ENCODE data around the gene NSA2.
A peak's percentile ranks its signal among the peaks of the same experiment; 100 is the strongest.

NSA2 gene

GRCh38 chr5:74810915-74811314 is 43.9 kb downstream of the NSA2 start:
- H3K4me3 ChIP-seq (ENCODE audit: low read depth, low read length) = no peak overlapping the region

GRCh38 chr5:74816875-74817274 is 49.8 kb downstream of the NSA2 start:
- Histone ChIP-seq H3K4me3 (ENCODE audit: low read depth, low read length) (no peak overlapping the region), H3K9ac (ENCODE audit: low read length) (no peak overlapping the region), H3K9me3 (ENCODE audit: control insufficient read depth, insufficient read depth, low read depth, low read length) (no peaks in the 10 kb centered on the region), H3K27ac (ENCODE audit: low read depth, low read length) (peak overlapping the region; percentile 74), H3K4me1 (ENCODE audit: control insufficient read depth, insufficient read depth, low read length) (peaks cover 55% of the 10 kb centered on the region), H3K27me3 (ENCODE audit: control insufficient read depth, insufficient read depth, low read length) (no peaks in the 10 kb centered on the region), H3K36me3 (ENCODE audit: control insufficient read depth, insufficient read depth, low read length) (peaks cover 26% of the 10 kb centered on the region)

More at GRCh38 chr5:74810915-74811314, 43.9 kb downstream of the NSA2 start:
- H3K4me1 ChIP-seq (ENCODE audit: control insufficient read depth, insufficient read depth, low read length) = peaks cover 13% of the 10 kb centered on the region
- H3K9ac ChIP-seq (ENCODE audit: low read length) = no peak overlapping the region
- no peak overlapping the region for H3K27ac ChIP-seq (ENCODE audit: low read depth, low read length)
- peaks cover 49% of the 10 kb centered on the region for H3K36me3 ChIP-seq (ENCODE audit: control insufficient read depth, insufficient read depth, low read length)
- H3K27me3 ChIP-seq (ENCODE audit: control insufficient read depth, insufficient read depth, low read length) = no peaks in the 10 kb centered on the region
- no peaks in the 10 kb centered on the region for H3K9me3 ChIP-seq (ENCODE audit: control insufficient read depth, insufficient read depth, low read depth, low read length)

GRCh38 chr5:74822288-74822687 is 55.2 kb downstream of the NSA2 start:
- Histone ChIP-seq H3K36me3 (ENCODE audit: control insufficient read depth, insufficient read depth, low read length) (peaks cover 30% of the 10 kb centered on the region), H3K27ac (ENCODE audit: low read depth, low read length) (0 out of 2 replicates have a peak overlapping the region, but pooled peaks have one; percentile 29), H3K9ac (ENCODE audit: low read length) (no peak overlapping the region), H3K27me3 (ENCODE audit: control insufficient read depth, insufficient read depth, low read length) (no peaks in the 10 kb centered on the region), H3K4me3 (ENCODE audit: low read depth, low read length) (no peak overlapping the region), H3K4me1 (ENCODE audit: control insufficient read depth, insufficient read depth, low read length) (peaks cover 65% of the 10 kb centered on the region), H3K9me3 (ENCODE audit: control insufficient read depth, insufficient read depth, low read depth, low read length) (no peaks in the 10 kb centered on the region)

- Histone ChIP-seq H3K36me3 (ENCODE audit: control insufficient read depth, insufficient read depth, low read length) (peaks cover 54% of the 10 kb centered on the region), H3K4me3 (ENCODE audit: low read depth, low read length) (no peak overlapping the region), H3K9me3 (ENCODE audit: control insufficient read depth, insufficient read depth, low read depth, low read length) (no peaks in the 10 kb centered on the region), H3K9ac (ENCODE audit: low read length) (no peak overlapping the region), H3K27ac (ENCODE audit: low read depth, low read length) (no peak overlapping the region), H3K27me3 (ENCODE audit: control insufficient read depth, insufficient read depth, low read length) (no peaks in the 10 kb centered on the region), H3K4me1 (ENCODE audit: control insufficient read depth, insufficient read depth, low read length) (peaks cover 14% of the 10 kb centered on the region)
These were observed 62.4 kb downstream of the NSA2 start for GRCh38 chr5:74829413-74829812.

Data from HUES6 (cell line).